ENCODE results near the gene KCNQ1OT1.

Gene KCNQ1OT1

GRCh38 chr11:2584812-2585565 is 114.8 kb downstream of the KCNQ1OT1 start:
- in situ Hi-C loops (cut with MboI; ENCODE audit: low sequenced_read_pairs, unreplicated experiment) = no loop called here
- DNase-seq (ENCODE audit: low spot score) = peak; percentile 19
- no peak for TF ChIP-seq CTCF (IDR thresholded peaks at IDR 0.05; ENCODE audit: borderline replicate concordance, control extremely low read depth, extremely low read depth, insufficient read depth, missing control alignments)

- in situ Hi-C loops (cut with MboI; ENCODE audit: low sequenced_read_pairs, unreplicated experiment) = no loop called here
- DNase-seq (ENCODE audit: low spot score) = no peak
- no peak for TF ChIP-seq CTCF (IDR thresholded peaks at IDR 0.05; ENCODE audit: borderline replicate concordance, control extremely low read depth, extremely low read depth, insufficient read depth, missing control alignments)
Observed at GRCh38 chr11:2584434-2584811, 115.4 kb downstream of the KCNQ1OT1 start.

GRCh38 chr11:2583605-2583958 is 116.2 kb downstream of the KCNQ1OT1 start:
- no peak for TF ChIP-seq CTCF (IDR thresholded peaks at IDR 0.05; ENCODE audit: borderline replicate concordance, control extremely low read depth, extremely low read depth, insufficient read depth, missing control alignments)
- in situ Hi-C loops (cut with MboI; ENCODE audit: low sequenced_read_pairs, unreplicated experiment) = no loop called here
- DNase-seq (ENCODE audit: low spot score) = no peak

- in situ Hi-C loops (cut with MboI; ENCODE audit: low sequenced_read_pairs, unreplicated experiment) = no loop called here
- TF ChIP-seq CTCF (IDR thresholded peaks at IDR 0.05; ENCODE audit: borderline replicate concordance, control extremely low read depth, extremely low read depth, insufficient read depth, missing control alignments) = no peak
- no peak for DNase-seq (ENCODE audit: low spot score)
Observed at GRCh38 chr11:2582946-2583604, 116.7 kb downstream of the KCNQ1OT1 start.

DNA sequence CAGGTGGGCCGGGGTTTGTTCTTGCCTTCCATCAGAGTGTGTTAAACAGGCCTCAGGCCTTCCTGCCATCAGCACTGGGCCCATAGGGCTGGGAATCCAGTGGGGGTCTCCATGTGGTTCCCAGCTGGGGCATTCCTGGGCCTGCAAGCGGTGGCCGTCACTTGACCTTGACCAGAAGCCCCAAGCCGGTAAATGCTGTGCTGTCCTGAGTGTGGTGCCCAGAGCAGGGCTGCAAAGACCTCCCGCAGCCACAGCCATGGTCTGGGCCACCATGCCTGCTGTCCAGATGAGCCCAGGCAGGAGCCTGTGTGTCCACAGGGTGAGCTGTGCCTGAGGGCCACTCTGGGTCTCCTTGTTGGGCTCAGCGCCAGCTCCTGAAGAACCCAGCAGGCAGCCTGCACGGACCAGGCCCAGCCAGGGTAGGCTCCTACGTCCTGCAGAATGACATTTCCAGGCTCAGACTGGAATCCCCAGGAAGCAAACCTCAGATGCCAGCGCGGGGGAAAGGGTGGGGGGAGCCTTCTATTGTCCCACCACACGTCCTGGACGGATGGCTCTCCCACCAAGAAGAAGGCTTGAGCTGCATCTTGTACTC is 117.3 kb downstream of the KCNQ1OT1 start:
- in situ Hi-C loops (cut with MboI; ENCODE audit: low sequenced_read_pairs, unreplicated experiment) = no loop called here
- no peak for DNase-seq (ENCODE audit: low spot score)
- no peak for TF ChIP-seq CTCF (IDR thresholded peaks at IDR 0.05; ENCODE audit: borderline replicate concordance, control extremely low read depth, extremely low read depth, insufficient read depth, missing control alignments)

DNA sequence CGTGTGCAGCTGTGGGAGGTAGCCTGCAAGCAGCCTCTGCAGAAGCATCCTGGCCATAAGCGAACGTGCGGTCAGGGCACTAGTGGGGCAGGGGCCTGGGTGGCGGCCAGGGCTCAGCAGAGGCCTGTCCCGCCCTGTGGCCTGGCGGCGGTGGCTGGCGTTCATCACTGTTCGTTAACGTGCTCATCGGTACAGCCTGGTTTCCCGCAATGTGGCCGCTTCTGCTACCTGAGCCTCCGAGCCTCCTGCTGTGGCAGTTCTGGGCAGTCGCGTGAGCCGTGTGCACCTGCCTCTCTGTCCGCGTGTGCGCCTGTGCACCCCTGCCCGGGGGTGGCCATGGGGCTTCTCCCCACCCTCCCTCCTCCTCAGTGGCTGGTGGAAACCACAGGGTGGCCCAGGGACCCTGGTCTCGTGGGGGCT is 117.9 kb downstream of the KCNQ1OT1 start:
- DNase-seq (ENCODE audit: low spot score) = no peak
- in situ Hi-C loops (cut with MboI; ENCODE audit: low sequenced_read_pairs, unreplicated experiment) = no loop called here
- TF ChIP-seq CTCF (IDR thresholded peaks at IDR 0.05; ENCODE audit: borderline replicate concordance, control extremely low read depth, extremely low read depth, insufficient read depth, missing control alignments) = no peak

Measured in GM13976 (cell line).